ENCODE data around the gene ADRA2C. TPM values are rescaled to one million over a fixed set of nuclear protein-coding genes. Genes with fewer than 3 reads are reported as not detected.

ADRA2C gene
- polyA plus RNA-seq, 2 of the 4 experiments (the other 2 are of a cell fraction): 1.9 to 4.1 TPM

- WGBS (ENCODE audit: missing lambda C conversion rate): 49% methylated on average over 4 of the region's 9 CpGs
- ChIA-PET POLR2A (interaction anchor here (1.1 kb wide), 1 partner anchor 12 kb away, joined by 6 read pairs; no protein-coding TSS in a partner anchor), CTCF (interaction anchor here (1.0 kb wide), 1 partner anchor 32 kb away, joined by 3 read pairs; no protein-coding TSS in a partner anchor)
- FAIRE-seq (no peak), DNase-seq (ENCODE audit: low read depth in 1 of 2, low spot score in 1 of 2) (no peak), ATAC-seq (no peak)
- no peak for TF ChIP-seq TP53 (CRISPR knock-in tag; IDR thresholded peaks at IDR 0.05)
- TF ChIP-seq EHMT2 (IDR thresholded peaks at IDR 0.05; ENCODE audit: low read depth): no peak
- no peak for TF ChIP-seq ESRRA (IDR thresholded peaks at IDR 0.05; ENCODE audit: borderline replicate concordance, low read length)
- TF ChIP-seq NFE2L2 (conservative IDR thresholded peaks at IDR 0.05; ENCODE audit: low read length): no peak
- no peak for TF ChIP-seq MAFK (IDR thresholded peaks at IDR 0.05; ENCODE audit: partially characterized antibody)
- TF ChIP-seq, protein P1, sequence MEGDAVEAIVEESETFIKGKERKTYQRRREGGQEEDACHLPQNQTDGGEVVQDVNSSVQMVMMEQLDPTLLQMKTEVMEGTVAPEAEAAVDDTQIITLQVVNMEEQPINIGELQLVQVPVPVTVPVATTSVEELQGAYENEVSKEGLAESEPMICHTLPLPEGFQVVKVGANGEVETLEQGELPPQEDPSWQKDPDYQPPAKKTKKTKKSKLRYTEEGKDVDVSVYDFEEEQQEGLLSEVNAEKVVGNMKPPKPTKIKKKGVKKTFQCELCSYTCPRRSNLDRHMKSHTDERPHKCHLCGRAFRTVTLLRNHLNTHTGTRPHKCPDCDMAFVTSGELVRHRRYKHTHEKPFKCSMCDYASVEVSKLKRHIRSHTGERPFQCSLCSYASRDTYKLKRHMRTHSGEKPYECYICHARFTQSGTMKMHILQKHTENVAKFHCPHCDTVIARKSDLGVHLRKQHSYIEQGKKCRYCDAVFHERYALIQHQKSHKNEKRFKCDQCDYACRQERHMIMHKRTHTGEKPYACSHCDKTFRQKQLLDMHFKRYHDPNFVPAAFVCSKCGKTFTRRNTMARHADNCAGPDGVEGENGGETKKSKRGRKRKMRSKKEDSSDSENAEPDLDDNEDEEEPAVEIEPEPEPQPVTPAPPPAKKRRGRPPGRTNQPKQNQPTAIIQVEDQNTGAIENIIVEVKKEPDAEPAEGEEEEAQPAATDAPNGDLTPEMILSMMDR (IDR thresholded peaks at IDR 0.05): no peak
- no peak for TF ChIP-seq RFX5 (IDR thresholded peaks at IDR 0.05)
- TF ChIP-seq HOXA7 (CRISPR knock-in tag; IDR thresholded peaks at IDR 0.05): no peak
- TF ChIP-seq HDAC2 (IDR thresholded peaks at IDR 0.05): no peak
- TF ChIP-seq RNF2 (IDR thresholded peaks at IDR 0.05; ENCODE audit: borderline replicate concordance, low read depth): no peak
- no peak for TF ChIP-seq CBX2 (IDR thresholded peaks at IDR 0.05; ENCODE audit: borderline replicate concordance, low read depth)
- no peak for TF ChIP-seq KDM1A (IDR thresholded peaks at IDR 0.05; ENCODE audit: low read depth)
- TF ChIP-seq ZFP36 (IDR thresholded peaks at IDR 0.05; ENCODE audit: borderline replicate concordance, partially characterized antibody): no peak
- no peak for TF ChIP-seq JUN (IDR thresholded peaks at IDR 0.05)
- no peaks in the 10 kb centered on the region for H3K4me1 ChIP-seq
- H3K9me3 ChIP-seq: no peaks in the 10 kb centered on the region
- no peak overlapping the region for H3K4me3 ChIP-seq
- no peak overlapping the region for H3K27ac ChIP-seq
- H3K4me2 ChIP-seq: no peak overlapping the region
Observed at GRCh38 chr4:3733195-3733594, 33.0 kb upstream of the ADRA2C start.

DNA sequence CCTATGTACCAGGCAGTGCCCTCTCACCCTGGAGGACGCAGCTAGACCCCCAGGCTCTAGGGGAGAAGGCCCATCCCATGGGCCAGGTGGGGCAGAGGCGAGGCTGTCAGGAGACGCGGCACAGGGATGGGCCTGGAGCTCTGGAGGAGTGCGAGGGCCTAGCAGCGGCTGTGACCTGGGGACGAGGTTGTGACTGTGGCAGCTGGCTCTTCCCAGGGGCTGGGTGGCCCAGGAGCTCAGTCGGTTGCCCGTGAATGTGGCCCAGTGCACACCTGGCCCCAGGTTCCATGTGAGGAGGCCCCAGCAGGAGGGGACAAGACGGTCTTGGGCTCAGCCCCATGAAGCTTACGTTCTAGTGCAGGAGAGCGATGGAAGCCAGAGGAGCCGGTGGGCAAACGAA, 31.0 kb upstream of the ADRA2C start:
- FAIRE-seq: no peak
- no peak for DNase-seq (ENCODE audit: low read depth in 1 of 2, low spot score in 1 of 2)
- no peaks in the 10 kb centered on the region for H3K4me1 ChIP-seq
- ChIA-PET CTCF (no interaction called here), POLR2A (no interaction called here)
- WGBS (ENCODE audit: missing lambda C conversion rate): 78% methylated on average over 5 of the region's 14 CpGs
- TF ChIP-seq HOXB13 (CRISPR knock-in tag; IDR thresholded peaks at IDR 0.05; ENCODE audit: low read depth) (no peak), FOSB (CRISPR knock-in tag; IDR thresholded peaks at IDR 0.05) (no peak), REST (IDR thresholded peaks at IDR 0.05) (no peak), CHD2 (IDR thresholded peaks at IDR 0.05; ENCODE audit: low read length, partially characterized antibody) (no peak), GATA3 (IDR thresholded peaks at IDR 0.05; ENCODE audit: borderline replicate concordance) (no peak), NFE2L2 (conservative IDR thresholded peaks at IDR 0.05; ENCODE audit: low read length) (no peak)
- TF ChIP-seq, protein P2, sequence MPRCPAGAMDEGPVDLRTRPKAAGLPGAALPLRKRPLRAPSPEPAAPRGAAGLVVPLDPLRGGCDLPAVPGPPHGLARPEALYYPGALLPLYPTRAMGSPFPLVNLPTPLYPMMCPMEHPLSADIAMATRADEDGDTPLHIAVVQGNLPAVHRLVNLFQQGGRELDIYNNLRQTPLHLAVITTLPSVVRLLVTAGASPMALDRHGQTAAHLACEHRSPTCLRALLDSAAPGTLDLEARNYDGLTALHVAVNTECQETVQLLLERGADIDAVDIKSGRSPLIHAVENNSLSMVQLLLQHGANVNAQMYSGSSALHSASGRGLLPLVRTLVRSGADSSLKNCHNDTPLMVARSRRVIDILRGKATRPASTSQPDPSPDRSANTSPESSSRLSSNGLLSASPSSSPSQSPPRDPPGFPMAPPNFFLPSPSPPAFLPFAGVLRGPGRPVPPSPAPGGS (IDR thresholded peaks at IDR 0.05): no peak
- no peak overlapping the region for H3K4me2 ChIP-seq
- no peak for ATAC-seq
- no peaks in the 10 kb centered on the region for H3K9me3 ChIP-seq
- no peak overlapping the region for H3K4me3 ChIP-seq
- H3K27ac ChIP-seq: no peak overlapping the region
